SK-N-SH (cell line): Measurements from ENCODE around the gene ZBTB16. TPM values are rescaled to one million over a fixed set of nuclear protein-coding genes. Genes with fewer than 3 reads are reported as not detected.

Experiments used
- CTCF ChIA-PET: fragments of 300-600, 350-600 bp; formaldehyde crosslinking; extraction: SDS; loops from one replicate; lab custom pipeline; 2021; lab: Yijun Ruan, JAX
- POLR2A ChIA-PET: fragments of 350-600 bp; sonication (Branson Sonifier 250); formaldehyde crosslinking; extraction: SDS; loops from one replicate; lab custom pipeline; 2020; ENCODE audit warnings: antibody characterized with exemption, inconsistent platforms; lab: Yijun Ruan, JAX
- DNase-seq: peaks from one replicate; pipeline ENCODE4 v3.0.0; 2012
- H2AFZ ChIP-seq: fragments of 200-600 bp; sonication (generic); 2 replicates; pipeline ENCODE4 v1.8.1; 2016; ENCODE audit warnings: antibody characterized with exemption, mild to moderate bottlenecking, low read depth
- H3F3A ChIP-seq: fragments of 200-600 bp; sonication (generic); replicated peaks from 2 replicates; pipeline ENCODE3; 2016; ENCODE audit warnings: antibody characterized with exemption, mild to moderate bottlenecking; ENCODE audit not compliant: insufficient read depth
- H3K27ac ChIP-seq, 2 experiments: fragments of 200-500 bp in 1 of 2; fragments of 200-600 bp in 1 of 2; sonication (Bioruptor generic) in 1 of 2; sonication (generic), shearing (Covaris generic) in 1 of 2; 2 replicates each; pipeline versions ENCODE4 v1.5.1 to v1.6.1; 2014 to 2016; ENCODE audit warnings: low read depth in 2 of 2, inconsistent platforms in 1 of 2, low read length in 1 of 2, mild to moderate bottlenecking in 1 of 2, mixed read lengths in 1 of 2
- H3K27me3 ChIP-seq: fragments of 200-600 bp; sonication (generic), shearing (Covaris generic); 2 replicates; pipeline ENCODE4 v1.6.1; 2016; ENCODE audit warnings: mixed run types; ENCODE audit not compliant: insufficient read depth
- H3K36me3 ChIP-seq, 2 experiments: fragments of 200-500 bp in 1 of 2; fragments of 200-600 bp in 1 of 2; sonication (Bioruptor generic) in 1 of 2; sonication (generic) in 1 of 2; replicated peaks in 1 of 2; 2 replicates each; pipeline versions ENCODE3 to v1.5.1; 2014 to 2016; ENCODE audit warnings: low read length in 1 of 2, mild to moderate bottlenecking in 1 of 2; ENCODE audit not compliant: insufficient read depth in 2 of 2, control insufficient read depth in 1 of 2
- H3K4me1 ChIP-seq, 2 experiments: fragments of 200-500 bp in 1 of 2; fragments of 200-600 bp in 1 of 2; sonication (Bioruptor generic) in 1 of 2; sonication (generic), shearing (Covaris generic) in 1 of 2; 2 replicates each; pipeline versions ENCODE4 v1.5.1 to v1.6.1; 2014 to 2016; ENCODE audit warnings: low read depth in 1 of 2, low read length in 1 of 2, mixed run types in 1 of 2; ENCODE audit not compliant: insufficient read depth in 2 of 2, control insufficient read depth in 1 of 2
- H3K4me2 ChIP-seq: fragments of 200-600 bp; sonication (generic), shearing (Covaris generic); 2 replicates; pipeline ENCODE4 v1.6.1; 2017; ENCODE audit warnings: mixed run types
- H3K4me3 ChIP-seq, 2 experiments: fragments of 200-500 bp in 1 of 2; fragments of 200-600 bp in 1 of 2; sonication (Bioruptor generic) in 1 of 2; sonication (generic), shearing (Covaris generic) in 1 of 2; 2 replicates each; pipeline versions ENCODE4 v1.5.1 to v1.8.1; 2014 to 2016; ENCODE audit warnings: low read depth in 2 of 2, inconsistent platforms in 1 of 2, low read length in 1 of 2, mild to moderate bottlenecking in 1 of 2, mixed read lengths in 1 of 2, moderate library complexity in 1 of 2
- H3K79me2 ChIP-seq: fragments of 200-600 bp; sonication (generic); 2 replicates; pipeline ENCODE4 v1.8.1; 2017; ENCODE audit warnings: mild to moderate bottlenecking; ENCODE audit not compliant: insufficient read depth
- H3K9ac ChIP-seq: fragments of 200-600 bp; sonication (generic); 2 replicates; pipeline ENCODE4 v1.6.1; 2017; ENCODE audit warnings: mixed run types
- H3K9me2 ChIP-seq: fragments of 200-600 bp; sonication (generic); 2 replicates; pipeline ENCODE4 v1.6.1; 2017; ENCODE audit warnings: mixed run types
- H3K9me3 ChIP-seq: fragments of 200-600 bp; sonication (generic); 2 replicates; pipeline ENCODE4 v1.6.1; 2017; ENCODE audit warnings: mixed run types, mild to moderate bottlenecking, moderate library complexity
- H4K20me1 ChIP-seq: fragments of 200-600 bp; sonication (generic); 2 replicates; pipeline ENCODE4 v1.6.1; 2017; ENCODE audit warnings: mild to moderate bottlenecking, mixed run types; ENCODE audit not compliant: insufficient read depth
- EZH2phosphoT487 ChIP-seq: fragments of 200-600 bp; sonication (generic); IDR thresholded peaks from 2 replicates; pipeline ENCODE4 v1.6.1; 2017; ENCODE audit warnings: low read depth, mixed run types, mild to moderate bottlenecking, antibody characterized with exemption, moderate library complexity, borderline replicate concordance
- FOSL2 ChIP-seq: IDR thresholded peaks from 2 replicates; pipeline ENCODE4 v1.4.0; 2012; ENCODE audit warnings: low read depth, mild to moderate bottlenecking, moderate library complexity, borderline replicate concordance
- FOXJ3 ChIP-seq: sonication (generic); formaldehyde crosslinking; IDR thresholded peaks from 2 replicates; pipeline ENCODE4 v1.5.1; 2020; ENCODE audit warnings: mild to moderate bottlenecking, missing genetic modification reagents
- MXI1 ChIP-seq: IDR thresholded peaks from 2 replicates; pipeline ENCODE4 v1.6.1; 2012; ENCODE audit warnings: mild to moderate bottlenecking, low read depth, low read length, improper control_type of control experiment
- NFIC ChIP-seq: IDR thresholded peaks from 2 replicates; pipeline ENCODE4 v1.4.0; 2012; ENCODE audit warnings: borderline replicate concordance
- PBX3 ChIP-seq: IDR thresholded peaks from 2 replicates; pipeline ENCODE4; 2012
- RFX5 ChIP-seq: IDR thresholded peaks from 2 replicates; pipeline ENCODE4 v1.6.1; 2012; ENCODE audit warnings: mild to moderate bottlenecking, improper control_type of control experiment, low read length
- RXRA ChIP-seq: IDR thresholded peaks from 2 replicates; pipeline ENCODE4 v1.4.0; 2012; ENCODE audit warnings: low read depth, mild to moderate bottlenecking, borderline replicate concordance
- SIN3A ChIP-seq: IDR thresholded peaks from 2 replicates; pipeline ENCODE4 v1.6.1; 2012; ENCODE audit warnings: low read depth, mild to moderate bottlenecking, low read length, moderate library complexity, borderline replicate concordance
- TAF1 ChIP-seq: IDR thresholded peaks from 2 replicates; pipeline ENCODE4 v1.6.1; 2012; ENCODE audit warnings: low read depth, mild to moderate bottlenecking, low read length, moderate library complexity, borderline replicate concordance
- USF1 ChIP-seq: IDR thresholded peaks from 2 replicates; pipeline ENCODE4 v1.4.0; 2012; ENCODE audit warnings: low read depth, borderline replicate concordance
- YY1 ChIP-seq: IDR thresholded peaks from 2 replicates; pipeline ENCODE4 v1.4.0; 2012; ENCODE audit warnings: low read depth, mild to moderate bottlenecking
- WGBS: methylation state at CpG from one replicate; pipeline ENCODE4 v1.1.6; 2017; ENCODE audit warnings: low lambda C conversion rate; 5-methylcytosine and 5-hydroxymethylcytosine counted together
- polyA plus RNA-seq, 3 experiments: library from polyadenylated mRNA; depleted of rRNA; stranded (reverse); fragments of >200 nt; gene quantifications; 2 replicates each; pipeline ENCODE4 v1.2.3, GENCODE V29; 2012

The ZBTB16 gene
- polyA plus RNA-seq, 1 of the 3 experiments (the other 2 are of a cell fraction): not detected

- no peaks in the 10 kb centered on the region for H3K79me2 ChIP-seq
- no peaks in the 10 kb centered on the region for H3K4me1 ChIP-seq
- H3K4me2 ChIP-seq: no peak overlapping the region
- H3K36me3 ChIP-seq: no peaks in the 10 kb centered on the region
- 68% methylated on average over 11 of the region's 11 CpGs for WGBS
- ChIA-PET POLR2A (no interaction called here), CTCF (no interaction called here)
- no peak overlapping the region for H2AFZ ChIP-seq
- no peak overlapping the region for H3K4me3 ChIP-seq
- peaks cover 8% of the 10 kb centered on the region; the same call in 1 of the 2 replicates for H3K27me3 ChIP-seq
- no peak for DNase-seq
- H3F3A ChIP-seq: no peaks in the 10 kb centered on the region
- no peak overlapping the region for H3K9ac ChIP-seq
- H3K27ac ChIP-seq: no peak overlapping the region
- H4K20me1 ChIP-seq: no peaks in the 10 kb centered on the region
- H3K9me3 ChIP-seq: no peaks in the 10 kb centered on the region
- no peaks in the 10 kb centered on the region for H3K9me2 ChIP-seq
- TF ChIP-seq RXRA: no peak
- TF ChIP-seq NFIC: no peak
- TF ChIP-seq USF1: no peak
- TF ChIP-seq MXI1: no peak
- TF ChIP-seq FOSL2: no peak
Measured at GRCh38 chr11:114123692-114124330, 64.3 kb downstream of the ZBTB16 start.

GRCh38 chr11:114124601-114125144 is 65.2 kb downstream of the ZBTB16 start:
- DNase-seq: no peak
- Histone ChIP-seq H3K9me2 (no peaks in the 10 kb centered on the region), H3K36me3 (no peaks in the 10 kb centered on the region), H3F3A (no peaks in the 10 kb centered on the region), H3K9ac (no peak overlapping the region), H3K79me2 (no peaks in the 10 kb centered on the region)
- CTCF ChIA-PET: interaction anchor here (1.2 kb wide), 1 partner anchor 18 kb away, joined by 3 read pairs; no protein-coding TSS in a partner anchor
- TF ChIP-seq FOXJ3 (CRISPR knock-in tag) (no peak), YY1 (no peak), MXI1 (no peak), TAF1 (no peak)
- TF ChIP-seq, all 33 proteins: peak for 0
- Histone ChIP-seq H3K27me3 (peaks cover 8% of the 10 kb centered on the region; the same call in 1 of the 2 replicates), H4K20me1 (no peaks in the 10 kb centered on the region), H3K4me3 (no peak overlapping the region), H3K9me3 (no peaks in the 10 kb centered on the region), H3K27ac (no peak overlapping the region), H3K4me1 (no peaks in the 10 kb centered on the region), H3K4me2 (no peak overlapping the region), H2AFZ (no peak overlapping the region)
- 10% methylated on average over 5 of the region's 5 CpGs for WGBS
- POLR2A ChIA-PET: no interaction called here

- ChIA-PET CTCF (interaction anchor here (1.2 to 1.3 kb wide), 2 partner anchors 19 to 49 kb away, joined by 3 read pairs; no protein-coding TSS in a partner anchor), POLR2A (no interaction called here)
- Histone ChIP-seq H3K36me3 (no peaks in the 10 kb centered on the region), H3K4me3 (no peak overlapping the region), H3K9me2 (no peaks in the 10 kb centered on the region), H3K4me2 (no peak overlapping the region), H3K27ac (no peak overlapping the region), H3K79me2 (no peaks in the 10 kb centered on the region), H3K4me1 (no peaks in the 10 kb centered on the region), H3K27me3 (peaks cover 8% of the 10 kb centered on the region; the same call in 1 of the 2 replicates), H2AFZ (no peak overlapping the region), H3K9ac (no peak overlapping the region), H3F3A (no peaks in the 10 kb centered on the region), H4K20me1 (no peaks in the 10 kb centered on the region), H3K9me3 (no peaks in the 10 kb centered on the region)
- 33% methylated on average over 7 of the region's 7 CpGs for WGBS
- TF ChIP-seq SIN3A (no peak), PBX3 (no peak), USF1 (no peak), EZH2phosphoT487 (no peak), RFX5 (no peak)
- DNase-seq: no peak
Measured at GRCh38 chr11:114125531-114125930, 66.0 kb downstream of the ZBTB16 start.
